H1 (cell line): ENCODE data around the gene WNT11. TPM values are rescaled to one million over a fixed set of nuclear protein-coding genes. Genes with fewer than 3 reads are reported as not detected.

ENCODE experiments used
- ASH2L ChIP-seq: fragments of 200-600, 300-600 bp; sonication (generic); IDR thresholded peaks from one replicate; pipeline ENCODE4 v1.7.1; 2017; ENCODE audit warnings: low read length
- EGR1 ChIP-seq: IDR thresholded peaks from 2 replicates; pipeline ENCODE4 v1.6.1; 2011; ENCODE audit warnings: low read depth, low read length, borderline replicate concordance
- GTF2F1 ChIP-seq: IDR thresholded peaks from 2 replicates; pipeline ENCODE4 v1.6.1; 2012; ENCODE audit warnings: low read depth, low read length, improper control_type of control experiment, borderline replicate concordance
- JUN ChIP-seq: IDR thresholded peaks from 2 replicates; pipeline ENCODE4 v1.6.1; 2011; ENCODE audit warnings: low read depth, mild to moderate bottlenecking, improper control_type of control experiment, low read length
- KDM1A ChIP-seq: fragments of 200-600, 300-600 bp; sonication (generic); IDR thresholded peaks from 2 replicates; pipeline ENCODE4 v1.7.1; 2016; ENCODE audit warnings: mild to moderate bottlenecking, low read length, borderline replicate concordance
- PHF8 ChIP-seq: fragments of 200-600 bp; sonication (generic); conservative IDR thresholded peaks from 2 replicates; pipeline ENCODE4 v1.7.1; 2012; ENCODE audit warnings: low read depth, mild to moderate bottlenecking, inconsistent platforms, low read length, moderate library complexity
- SIN3A ChIP-seq, 2 experiments: IDR thresholded peaks in 1 of 2; conservative IDR thresholded peaks in 1 of 2; 2 replicates each; pipeline ENCODE4 v1.6.1; 2011 to 2012; ENCODE audit warnings: low read length in 2 of 2, improper control_type of control experiment in 1 of 2, low read depth in 1 of 2, mild to moderate bottlenecking in 1 of 2
- TEAD4 ChIP-seq: IDR thresholded peaks from 2 replicates; pipeline ENCODE4 v1.6.1; 2012; ENCODE audit warnings: low read depth, low read length, inconsistent platforms, mixed read lengths
- polyA plus RNA-seq, 7 experiments: library from polyadenylated mRNA; depleted of rRNA in 3 of 7; stranded (reverse) in 5 of 7; unstranded in 2 of 7; fragments of >200 nt in 5 of 7; fragments of 200-250 nt in 2 of 7; gene quantifications; 1 replicate in 5 of 7; 2 replicates in 1 of 7; 4 replicates in 1 of 7; pipeline versions ENCODE4 v1.2.1 to v1.2.3, GENCODE V29; 2011 to 2013; ENCODE audit warnings: missing spikeins in 2 of 7, mixed read lengths in 2 of 7
- total RNA-seq: library from RNA; stranded (reverse); fragmentation: NEBNext Ultra II Directional; extraction: Animal tissue kit (Norgen Biotek cat#: 25700); gene quantifications from 2 replicates; pipeline ENCODE4 v1.2.1, GENCODE V29; 2021
- TF ChIP-seq, protein P1 (sequence below): IDR thresholded peaks from 2 replicates; pipeline ENCODE4 v1.6.1; 2011; ENCODE audit warnings: low read depth, mild to moderate bottlenecking, low read length; ENCODE audit not compliant: insufficient read depth

WNT11 gene
- total and polyA plus RNA-seq, 2 of the 8 experiments (the other 6 are each of a cell fraction or from before 2014, with no cell fraction given) = 0.11 to 0.45 TPM

DNA sequence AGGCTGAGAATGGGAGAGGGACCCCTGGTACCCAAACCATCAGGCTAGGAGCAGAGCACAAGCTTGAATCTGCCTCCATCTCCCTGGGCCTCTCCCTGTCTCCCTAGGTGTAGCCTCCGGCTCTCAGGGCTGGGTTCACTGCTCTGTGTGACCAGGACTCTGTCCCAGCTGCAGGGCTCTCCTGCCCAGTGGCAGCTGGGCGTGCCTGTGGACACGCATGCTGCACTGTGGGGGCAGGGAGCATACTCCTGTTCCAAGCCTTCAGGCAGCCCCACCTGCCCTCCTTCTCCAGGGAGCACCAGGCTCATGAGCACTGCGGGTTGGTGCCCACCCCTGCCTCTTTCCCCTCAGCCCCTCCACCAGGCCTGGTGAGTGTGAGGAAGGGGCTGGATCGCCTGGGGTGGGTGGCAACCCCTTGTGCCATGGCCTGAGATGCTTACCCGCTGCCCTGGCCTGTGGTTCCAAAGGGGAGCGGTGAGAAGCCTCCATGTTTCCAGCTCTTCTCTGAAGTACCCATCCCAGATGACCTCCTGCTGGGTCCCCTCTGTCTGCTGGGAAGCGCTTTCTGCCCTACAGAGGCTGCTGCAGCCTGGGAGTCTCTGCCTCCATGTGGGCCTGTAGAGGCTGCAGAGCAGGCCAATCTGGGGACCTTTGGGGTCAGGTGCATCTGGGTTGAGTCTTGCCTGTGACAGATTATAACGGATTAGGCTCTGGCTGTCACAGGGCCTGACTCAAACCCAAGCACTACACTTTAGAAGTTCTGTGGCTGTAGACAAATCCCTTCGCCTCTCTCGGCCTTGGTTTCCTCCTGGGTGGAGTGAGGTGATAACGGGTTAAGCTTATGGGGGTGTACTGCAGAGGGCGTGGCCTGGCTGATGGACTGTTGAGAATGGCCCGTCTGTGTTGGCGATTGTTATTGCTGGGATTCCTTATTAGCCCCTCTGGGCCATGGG, 43.7 kb downstream of the WNT11 start (continued):
- TF ChIP-seq, protein P1, sequence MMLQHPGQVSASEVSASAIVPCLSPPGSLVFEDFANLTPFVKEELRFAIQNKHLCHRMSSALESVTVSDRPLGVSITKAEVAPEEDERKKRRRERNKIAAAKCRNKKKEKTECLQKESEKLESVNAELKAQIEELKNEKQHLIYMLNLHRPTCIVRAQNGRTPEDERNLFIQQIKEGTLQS = no peak
- TF ChIP-seq JUN (no peak), KDM1A (no peak), PHF8 (no peak), EGR1 (no peak), SIN3A (conservative IDR thresholded peaks at IDR 0.05 in 1 of 2, IDR thresholded peaks at IDR 0.05 in 1 of 2; ENCODE audit: low read depth in 1 of 2, low read length in 2 of 2) (no peak), GTF2F1 (no peak), ASH2L (no peak), TEAD4 (no peak)
